GM18517 (cell line): ENCODE measurements around the gene ZNF134.
A peak's percentile ranks its signal among the peaks of the same experiment; 100 is the strongest.

ENCODE experiments used
- ATAC-seq: cut with Tn5 transposase; IDR thresholded peaks from one replicate; pipeline ENCODE4 v1.9.1; 2021; ENCODE audit warnings: mild to moderate bottlenecking, moderate library complexity; ENCODE audit not compliant: unreplicated experiment

The ZNF134 gene

GRCh38 chr19:57613941-57614743 is at the start of gene ZNF134:
TSS of gene ZNF134 (plus strand) at chr19:57614242. CDS start at chr19:57619469, 5,227 bp downstream.
- ATAC-seq: peak; percentile 88

GRCh38 chr19:57566396-57567265 is 47.4 kb upstream of the ZNF134 start:
- no peak for ATAC-seq

GRCh38 chr19:57570707-57571106 is 43.3 kb upstream of the ZNF134 start:
- no peak for ATAC-seq

- ATAC-seq: no peak
Measured at GRCh38 chr19:57572415-57572947, 41.6 kb upstream of the ZNF134 start.

GRCh38 chr19:57576661-57577060 is 37.4 kb upstream of the ZNF134 start:
- ATAC-seq: no peak

GRCh38 chr19:57578487-57579205 is 35.4 kb upstream of the ZNF134 start, which contains the start of gene ZNF416:
TSS of gene ZNF416 (minus strand) at chr19:57578911. CDS start at chr19:57578704, 207 bp downstream.
- peak; percentile 91 for ATAC-seq

- no peak for ATAC-seq
Measured at GRCh38 chr19:57583104-57583520, 30.9 kb upstream of the ZNF134 start.

- ATAC-seq: peak; percentile 58
Measured at GRCh38 chr19:57583521-57584416, 30.3 kb upstream of the ZNF134 start, which contains the start of gene ZIK1. TSS of gene ZIK1 (plus strand) at chr19:57584145. CDS start at chr19:57584357, 212 bp downstream.

GRCh38 chr19:57587529-57587928 is 26.5 kb upstream of the ZNF134 start:
- ATAC-seq: no peak

GRCh38 chr19:57599377-57599760 is 14.7 kb upstream of the ZNF134 start:
- peak; percentile 34 for ATAC-seq

- ATAC-seq: peak; percentile 85
Measured at GRCh38 chr19:57599761-57600383, 14.2 kb upstream of the ZNF134 start, which contains the start of gene ZNF530. TSS of gene ZNF530 (plus strand) at chr19:57599885. CDS start at chr19:57604346, 4,461 bp downstream.

GRCh38 chr19:57606931-57607330 is 7.1 kb upstream of the ZNF134 start:
- ATAC-seq: no peak

GRCh38 chr19:57611113-57611512 is 2.9 kb upstream of the ZNF134 start:
- ATAC-seq: no peak

- no peak for ATAC-seq
Measured at GRCh38 chr19:57615346-57615745, 1.3 kb downstream of the ZNF134 start.

- no peak for ATAC-seq
Measured at GRCh38 chr19:57620673-57621348, 6.8 kb downstream of the ZNF134 start.

- no peak for ATAC-seq
Measured at GRCh38 chr19:57623091-57623490, 9.0 kb downstream of the ZNF134 start.

GRCh38 chr19:57632987-57633831 is 19.2 kb downstream of the ZNF134 start, which contains the start of gene ZNF211:
TSS of gene ZNF211 (plus strand) at chr19:57633168. CDS start at chr19:57633347, 179 bp downstream.
- peak; percentile 93 for ATAC-seq

GRCh38 chr19:57633832-57634131 is 19.7 kb downstream of the ZNF134 start:
- ATAC-seq: no peak
